Loucy (cell line): ENCODE results near the gene PLCXD1.

Experiments used
- H2AFZ ChIP-seq: fragments of 200-600 bp; sonication (generic); 2 replicates; pipeline ENCODE4 v1.6.0; 2016; ENCODE audit warnings: antibody characterized with exemption, mild to moderate bottlenecking, low read length, moderate library complexity
- H3F3A ChIP-seq: fragments of 200-600 bp; 2 replicates; pipeline ENCODE4 v1.6.0; 2016; ENCODE audit warnings: antibody characterized with exemption, low read depth, mild to moderate bottlenecking
- H3K27me3 ChIP-seq: fragments of 200-600 bp; sonication (generic); 2 replicates; pipeline ENCODE4 v1.6.1; 2014; ENCODE audit warnings: low read length, mild to moderate bottlenecking; ENCODE audit not compliant: insufficient read depth, poor library complexity, severe bottlenecking
- H3K36me3 ChIP-seq: fragments of 200-600 bp; sonication (generic); 2 replicates; pipeline ENCODE4 v1.6.1; 2016; ENCODE audit warnings: low read length; ENCODE audit not compliant: insufficient read depth
- H3K4me1 ChIP-seq: fragments of 200-600 bp; sonication (generic); 2 replicates; pipeline ENCODE4 v1.5.1; 2014; ENCODE audit warnings: low read length, mild to moderate bottlenecking; ENCODE audit not compliant: insufficient read depth, poor library complexity, severe bottlenecking
- H3K4me2 ChIP-seq: fragments of 200-600 bp; sonication (generic); 2 replicates; pipeline ENCODE4 v1.6.0; 2014; ENCODE audit warnings: antibody characterized with exemption, low read length, low read depth, mild to moderate bottlenecking; ENCODE audit not compliant: poor library complexity, severe bottlenecking
- H3K4me3 ChIP-seq: fragments of 200-600 bp; sonication (generic); 2 replicates; pipeline ENCODE4 v1.5.1; 2014; ENCODE audit warnings: low read length, mild to moderate bottlenecking, mixed read lengths; ENCODE audit not compliant: poor library complexity, severe bottlenecking
- H3K79me2 ChIP-seq: fragments of 200-600 bp; sonication (generic); 2 replicates; pipeline ENCODE4 v1.6.1; 2014; ENCODE audit warnings: low read length; ENCODE audit not compliant: insufficient read depth
- H3K9ac ChIP-seq: fragments of 200-600 bp; sonication (generic); 2 replicates; pipeline ENCODE4 v1.6.0; 2014; ENCODE audit warnings: mild to moderate bottlenecking, low read depth, low read length, moderate library complexity; ENCODE audit not compliant: poor library complexity, severe bottlenecking
- H3K9me2 ChIP-seq: fragments of 200-600 bp; sonication (generic); replicated peaks from 2 replicates; pipeline ENCODE4 v1.6.1; 2016; ENCODE audit warnings: low read depth, low read length, mixed read lengths
- H3K9me3 ChIP-seq: fragments of 200-600 bp; sonication (generic); 2 replicates; pipeline ENCODE4 v1.6.1; 2014; ENCODE audit warnings: mild to moderate bottlenecking, antibody characterized with exemption, low read length, low read depth; ENCODE audit not compliant: insufficient read depth
- H4K20me1 ChIP-seq: fragments of 200-600 bp; sonication (generic); 2 replicates; pipeline ENCODE4 v1.6.0; 2014; ENCODE audit warnings: antibody characterized with exemption, low read length, mild to moderate bottlenecking; ENCODE audit not compliant: insufficient read depth, poor library complexity, severe bottlenecking
- CTCF ChIP-seq: fragments of 200-600 bp; sonication (generic); conservative IDR thresholded peaks from 2 replicates; pipeline ENCODE4 v1.5.1; 2014; ENCODE audit warnings: mild to moderate bottlenecking, antibody characterized with exemption, low read length
- EZH2phosphoT487 ChIP-seq: fragments of 200-600 bp; IDR thresholded peaks from 2 replicates; pipeline ENCODE4 v1.6.1; 2018; ENCODE audit warnings: antibody characterized with exemption, mild to moderate bottlenecking, moderate library complexity, borderline replicate concordance

The PLCXD1 gene

GRCh38 chrX:311156-312129 is 30.3 kb downstream of the PLCXD1 start:
- no peak overlapping the region for H3K4me3 ChIP-seq
- H3K9me3 ChIP-seq = no peaks in the 10 kb centered on the region
- H2AFZ ChIP-seq = no peak overlapping the region
- no peaks in the 10 kb centered on the region for H3K27me3 ChIP-seq
- no peaks in the 10 kb centered on the region for H3K9me2 ChIP-seq
- no peak overlapping the region for H3K4me2 ChIP-seq
- H3K79me2 ChIP-seq = no peaks in the 10 kb centered on the region
- no peaks in the 10 kb centered on the region for H3F3A ChIP-seq
- H3K4me1 ChIP-seq = no peaks in the 10 kb centered on the region
- peaks cover 10% of the 10 kb centered on the region; the same call in 1 of the 2 replicates for H3K36me3 ChIP-seq
- no peak for TF ChIP-seq CTCF
- no peak for TF ChIP-seq EZH2phosphoT487
- no peak overlapping the region for H3K9ac ChIP-seq
- H4K20me1 ChIP-seq = peaks cover 2% of the 10 kb centered on the region

GRCh38 chrX:312621-313331 is 31.6 kb downstream of the PLCXD1 start:
- Histone ChIP-seq H4K20me1 (peaks cover 3% of the 10 kb centered on the region), H3K9me3 (no peaks in the 10 kb centered on the region), H3K4me1 (no peaks in the 10 kb centered on the region), H3K27me3 (no peaks in the 10 kb centered on the region), H3K36me3 (peaks cover 10% of the 10 kb centered on the region; the same call in 1 of the 2 replicates), H3F3A (no peaks in the 10 kb centered on the region), H3K79me2 (no peaks in the 10 kb centered on the region), H3K9ac (no peak overlapping the region), H2AFZ (no peak overlapping the region), H3K9me2 (no peaks in the 10 kb centered on the region), H3K4me3 (no peak overlapping the region), H3K4me2 (no peak overlapping the region)
- TF ChIP-seq CTCF = no peak
- TF ChIP-seq EZH2phosphoT487 = no peak

DNA sequence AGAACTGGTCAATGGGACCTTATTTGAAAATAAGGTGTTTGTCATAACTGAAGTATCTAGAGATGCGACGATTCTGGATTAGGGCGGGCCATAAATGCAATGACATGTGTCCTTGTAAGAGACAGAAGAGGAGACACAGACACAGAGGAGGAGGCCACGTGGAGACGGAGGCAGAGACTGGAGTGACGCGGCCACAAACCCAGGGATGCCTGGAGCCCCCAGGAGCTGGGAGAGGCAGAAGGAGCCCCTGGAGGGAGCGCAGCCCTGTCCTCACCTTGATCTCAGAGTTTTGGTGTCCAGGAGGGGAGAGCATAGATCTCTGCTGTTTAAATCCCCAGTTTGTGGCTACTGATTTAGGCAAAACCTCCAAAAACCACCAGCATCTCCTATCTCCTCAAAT is 32.4 kb downstream of the PLCXD1 start:
- Histone ChIP-seq H3K27me3 (no peaks in the 10 kb centered on the region), H3K4me1 (no peaks in the 10 kb centered on the region), H3K4me2 (no peak overlapping the region)

More for the DNA sequence above, 32.4 kb downstream of the PLCXD1 start:
- no peaks in the 10 kb centered on the region for H3F3A ChIP-seq
- TF ChIP-seq CTCF = no peak
- no peak for TF ChIP-seq EZH2phosphoT487
- H4K20me1 ChIP-seq = peaks cover 3% of the 10 kb centered on the region
- H3K9ac ChIP-seq = no peak overlapping the region
- H3K9me2 ChIP-seq = no peaks in the 10 kb centered on the region
- H3K4me3 ChIP-seq = no peak overlapping the region
- H3K9me3 ChIP-seq = no peaks in the 10 kb centered on the region
- H2AFZ ChIP-seq = no peak overlapping the region
- no peaks in the 10 kb centered on the region for H3K79me2 ChIP-seq
- peaks cover 10% of the 10 kb centered on the region; the same call in 1 of the 2 replicates for H3K36me3 ChIP-seq
